NCI-H187 treated with DMSO at 0.1 percent for 48 hours (cell line): ENCODE measurements around the gene AKR1C8.
"Not testable (repeated sequence)": the region's sequence is repeated elsewhere in the genome, so short reads cannot be mapped to it uniquely, and the experiment has no call there.

Source experiments
- DNase-seq: peaks from one replicate; lab custom pipeline; 2025; lab: John Stamatoyannopoulos, UW

The AKR1C8 gene

DNA sequence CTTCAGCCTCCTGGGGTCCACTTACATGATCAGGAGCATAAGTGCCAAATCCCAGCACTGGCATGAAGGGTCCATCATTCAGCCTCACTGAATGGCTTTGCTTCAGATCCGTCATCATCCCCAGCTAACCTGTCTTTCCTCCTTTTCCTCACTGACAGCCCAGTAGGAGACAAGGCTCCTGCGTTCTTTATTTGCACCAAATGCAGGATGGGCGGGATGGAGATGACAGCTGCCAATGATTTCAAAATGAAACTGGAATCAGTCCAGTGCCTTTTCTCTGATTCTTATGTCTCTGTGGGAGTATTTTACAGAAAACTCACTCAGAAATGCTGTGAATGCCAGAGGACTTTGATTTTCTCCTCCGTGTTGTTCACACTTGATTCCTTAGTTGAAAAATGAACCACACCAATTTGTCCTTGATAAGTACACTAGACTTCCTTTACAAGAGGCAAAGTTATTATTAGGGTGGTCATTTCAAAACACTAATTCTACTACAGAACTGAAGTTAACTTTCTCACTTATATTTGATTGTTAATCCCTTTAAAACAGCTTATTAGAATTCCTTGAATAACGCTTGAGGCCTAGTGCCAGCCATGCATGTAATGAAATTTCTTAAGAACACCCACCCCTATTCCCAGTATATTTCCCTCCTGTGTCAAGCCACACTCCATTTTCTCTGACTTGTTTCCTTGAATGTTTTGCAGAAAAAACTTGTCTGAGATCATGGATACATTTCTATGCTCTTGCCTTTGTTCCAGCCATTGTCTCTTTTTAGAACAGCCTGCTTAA is at the start of gene AKR1C8:
TSS of gene AKR1C8 (minus strand) at position 164 of the 789 bp plus-strand sequence. CDS start at position 118, 46 bp downstream.
- DNase-seq: no peak

DNA sequence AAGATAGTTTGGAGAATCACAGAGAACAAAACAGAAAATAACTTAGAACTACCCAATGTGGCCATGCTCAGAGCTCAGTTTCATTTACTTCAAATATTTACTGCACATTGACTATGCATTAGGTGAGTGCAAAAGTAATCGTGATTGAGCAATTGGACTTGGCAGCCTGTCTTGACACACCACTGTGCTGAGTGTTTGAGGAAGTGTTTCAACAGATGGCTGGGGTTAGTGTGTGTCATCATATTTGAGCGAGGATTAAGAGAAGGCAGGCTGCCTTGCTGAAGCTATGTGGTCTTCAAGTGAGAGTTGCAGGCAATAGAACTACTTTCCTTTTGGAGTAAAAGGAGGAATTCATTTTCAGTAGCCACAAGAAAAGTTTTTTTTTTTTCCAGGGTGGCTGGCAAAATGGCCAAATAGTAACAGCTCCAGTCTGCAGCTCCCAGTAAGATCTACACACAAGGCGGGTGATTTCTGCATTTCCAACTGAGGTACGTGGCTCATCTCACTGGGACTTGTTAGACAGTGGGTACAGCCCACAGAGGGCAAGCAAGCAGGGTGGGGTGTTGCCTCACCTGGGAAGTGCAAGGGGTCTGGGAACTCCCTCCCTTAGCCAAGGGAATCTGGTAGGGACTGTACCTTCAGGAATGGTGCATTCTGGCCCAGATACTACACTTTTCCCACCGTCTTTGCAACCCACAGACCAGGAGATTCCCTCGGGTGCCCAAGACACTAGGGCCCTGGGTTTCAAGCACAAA is 49.3 kb upstream of the AKR1C8 start:
- no peak for DNase-seq

GRCh38 chr10:5233324-5233723 is 48.4 kb upstream of the AKR1C8 start:
- DNase-seq: no peak

GRCh38 chr10:5229019-5229418 is 44.1 kb upstream of the AKR1C8 start:
- DNase-seq: no peak

DNA sequence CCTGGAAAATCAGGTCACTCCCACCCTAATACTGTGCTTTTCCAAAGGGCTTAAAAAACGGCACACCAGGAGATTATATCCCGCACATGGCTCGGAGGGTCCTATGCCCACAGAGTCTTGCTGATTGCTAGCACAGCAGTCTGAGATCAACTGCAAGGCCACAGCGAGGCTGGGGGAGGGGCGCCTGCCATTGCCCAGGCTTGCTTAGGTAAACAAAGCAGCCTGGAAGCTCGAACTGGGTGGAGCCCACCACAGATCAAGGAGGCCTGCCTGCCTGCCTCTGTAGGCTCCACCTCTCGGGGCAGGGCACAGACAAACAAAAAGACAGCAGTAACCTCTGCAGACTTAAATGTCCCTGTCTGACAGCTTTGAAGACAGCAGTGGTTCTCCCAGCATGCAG is 38.0 kb upstream of the AKR1C8 start:
- DNase-seq: not testable (repeated sequence)

GRCh38 chr10:5219262-5219661 is 34.3 kb upstream of the AKR1C8 start:
- DNase-seq: no peak

DNA sequence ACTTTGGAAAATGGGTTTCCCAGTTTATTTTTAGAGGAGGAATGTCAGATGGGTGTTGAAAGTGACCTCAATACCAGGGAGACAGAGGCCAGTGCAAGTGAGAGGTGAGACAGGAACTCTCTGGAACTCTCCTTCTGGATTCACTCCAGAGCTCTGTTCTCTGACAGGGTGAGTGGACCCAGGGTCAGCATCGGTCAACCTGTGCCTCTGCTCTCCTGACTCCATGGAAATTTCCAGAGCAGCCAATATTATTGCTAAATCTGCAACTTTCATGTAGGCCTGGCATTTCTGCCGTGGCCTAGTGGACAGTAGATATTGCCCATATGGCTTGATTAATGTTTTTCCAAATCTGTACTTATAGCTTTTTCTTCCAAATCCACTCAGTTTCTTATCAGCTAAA is 31.9 kb upstream of the AKR1C8 start:
- no peak for DNase-seq

- DNase-seq: no peak
Observed at GRCh38 chr10:5211696-5212536, 27.0 kb upstream of the AKR1C8 start.

DNA sequence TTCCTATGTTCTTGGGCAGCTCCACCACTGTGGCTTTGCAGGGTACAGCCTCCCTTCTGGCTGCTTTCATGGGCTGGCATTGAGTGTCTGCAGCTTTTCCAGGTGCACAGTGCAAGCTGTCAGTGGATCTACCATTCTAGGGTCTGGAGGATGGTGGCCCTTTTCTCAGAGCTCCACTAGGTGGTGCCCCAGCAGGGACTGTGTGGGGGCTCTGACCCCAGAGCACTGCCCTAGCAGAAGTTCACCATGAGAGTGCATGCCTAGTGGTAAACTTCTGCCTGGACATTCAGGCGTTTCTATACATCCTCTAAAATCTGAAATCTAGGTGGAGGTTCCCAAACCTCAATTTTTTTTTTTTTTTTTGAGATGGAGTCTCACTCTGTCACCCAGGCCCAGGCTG is 25.3 kb upstream of the AKR1C8 start:
- not testable (repeated sequence) for DNase-seq

- DNase-seq: not testable (repeated sequence)
Observed at GRCh38 chr10:5209776-5210175, 24.8 kb upstream of the AKR1C8 start.

DNA sequence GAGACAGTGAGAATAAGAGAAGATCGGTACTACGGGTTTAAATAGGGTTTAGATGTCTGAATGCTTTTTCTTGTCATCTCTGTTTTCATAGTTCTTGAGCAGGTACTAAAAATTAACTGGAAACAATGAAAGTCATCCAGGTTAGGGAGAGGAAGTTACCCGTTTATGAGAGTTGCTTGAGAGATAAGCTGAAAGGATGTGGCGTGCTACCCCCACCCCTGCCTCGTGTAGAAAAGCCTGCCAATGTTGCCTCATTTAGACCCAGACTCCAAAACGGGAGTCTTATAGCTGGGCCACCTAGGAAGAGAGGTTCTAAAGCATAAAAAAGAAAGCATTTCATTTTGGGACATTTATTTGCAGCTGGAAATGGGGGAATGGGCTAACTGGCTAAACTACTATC is 21.8 kb upstream of the AKR1C8 start:
- DNase-seq: no peak

DNA sequence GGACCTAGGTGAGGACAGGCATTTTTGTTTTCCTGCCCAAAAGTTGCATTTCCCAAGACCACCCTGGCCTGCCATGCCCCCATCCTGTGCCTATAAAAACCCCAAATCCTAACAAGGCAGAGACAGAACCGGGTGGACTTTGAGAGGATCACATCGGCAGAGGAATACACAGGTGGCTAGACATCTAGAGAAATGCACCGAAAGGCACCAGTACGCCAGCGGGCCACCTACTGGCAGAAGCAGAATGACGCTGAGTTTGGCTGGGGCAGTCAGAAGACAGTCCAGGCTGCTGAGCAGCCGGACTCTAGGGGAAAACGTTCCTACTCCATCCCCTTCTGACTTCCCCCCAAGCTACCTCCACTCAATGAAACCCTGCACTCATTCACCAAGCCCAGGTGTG is 14.4 kb upstream of the AKR1C8 start:
- no peak for DNase-seq

- no peak for DNase-seq
Observed at GRCh38 chr10:5198386-5198785, 13.4 kb upstream of the AKR1C8 start.

DNA sequence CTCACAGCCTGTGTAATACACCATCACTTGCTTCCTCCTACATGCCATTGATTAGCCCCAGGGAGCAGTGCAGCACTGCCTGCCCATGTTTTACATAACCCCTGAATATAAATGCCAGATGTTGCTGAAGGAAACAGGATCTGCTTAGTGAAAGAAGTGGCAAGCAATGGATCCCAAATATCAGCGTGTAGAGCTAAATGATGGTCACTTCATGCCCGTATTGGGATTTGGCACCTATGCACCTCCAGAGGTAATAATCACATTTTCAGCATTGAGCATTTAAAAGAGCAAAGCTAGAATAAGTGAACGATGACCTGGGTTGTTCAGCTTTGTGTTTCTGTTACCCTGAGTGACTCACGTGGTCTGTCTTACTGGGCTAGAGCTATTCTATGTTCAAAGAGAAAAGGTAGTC is 11.8 kb upstream of the AKR1C8 start, which contains the start of gene AKR1C4:
TSS of gene AKR1C4 (plus strand) at position 136 of the 412 bp plus-strand sequence. CDS start at position 167, 31 bp downstream.
- no peak for DNase-seq

GRCh38 chr10:5195727-5196374 is 10.9 kb upstream of the AKR1C8 start:
- no peak for DNase-seq

DNA sequence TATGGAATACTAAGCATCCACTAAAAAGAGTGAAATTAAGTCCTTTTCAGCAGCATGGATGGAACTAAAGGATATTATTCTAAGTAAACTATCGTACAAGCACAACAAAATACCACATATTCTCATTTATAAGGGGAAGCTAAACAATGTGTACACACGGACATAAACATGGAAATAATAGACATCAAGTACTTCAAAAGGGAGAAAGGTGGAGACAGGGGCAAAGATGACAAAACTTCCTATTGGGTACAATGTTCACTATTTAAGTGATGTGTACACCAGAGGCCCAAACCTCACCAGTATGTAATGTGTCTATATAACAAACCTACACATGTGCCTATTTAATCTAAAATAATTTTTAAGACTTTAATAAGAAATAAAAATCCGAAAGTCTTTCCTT is 9.5 kb upstream of the AKR1C8 start:
- DNase-seq: no peak

DNA sequence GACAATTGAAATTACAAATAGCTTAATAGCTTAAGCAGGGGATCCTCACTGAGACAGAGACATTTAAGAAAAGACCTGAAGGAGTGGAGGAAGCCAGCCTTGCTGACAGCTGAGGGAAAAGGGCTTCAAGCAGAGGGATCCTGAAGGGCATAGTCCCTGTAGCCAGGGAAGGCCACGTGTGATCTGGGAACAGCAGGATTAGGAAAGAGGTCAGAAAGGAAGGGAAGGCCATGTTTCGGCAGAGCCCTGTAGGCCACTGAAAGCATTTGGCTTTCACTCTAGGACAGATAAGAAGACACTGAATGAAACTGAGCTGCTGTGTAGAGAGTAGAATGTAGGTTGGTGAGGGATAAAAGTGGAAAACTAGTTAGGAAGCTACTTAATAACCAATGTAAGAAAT is 3.4 kb upstream of the AKR1C8 start:
- DNase-seq: no peak

DNA sequence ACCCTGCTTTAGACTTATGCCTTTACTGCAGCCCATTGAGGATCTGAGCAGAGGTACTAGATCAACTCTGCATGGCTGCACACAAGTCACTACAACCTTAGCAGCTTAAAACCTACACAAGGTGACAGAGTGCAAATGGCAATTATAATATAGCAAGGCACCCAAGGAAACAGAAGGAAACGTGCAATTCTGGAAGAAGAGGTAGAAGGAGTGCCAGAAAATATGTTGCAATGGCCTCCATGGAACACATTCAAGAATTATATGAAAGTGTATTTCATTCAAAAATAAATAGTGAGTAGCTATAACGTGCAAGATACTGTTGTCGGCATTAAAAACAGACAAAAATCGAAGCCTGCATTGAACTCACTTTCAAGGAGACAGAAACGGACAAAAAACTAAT is 2.9 kb upstream of the AKR1C8 start:
- DNase-seq: no peak

DNA sequence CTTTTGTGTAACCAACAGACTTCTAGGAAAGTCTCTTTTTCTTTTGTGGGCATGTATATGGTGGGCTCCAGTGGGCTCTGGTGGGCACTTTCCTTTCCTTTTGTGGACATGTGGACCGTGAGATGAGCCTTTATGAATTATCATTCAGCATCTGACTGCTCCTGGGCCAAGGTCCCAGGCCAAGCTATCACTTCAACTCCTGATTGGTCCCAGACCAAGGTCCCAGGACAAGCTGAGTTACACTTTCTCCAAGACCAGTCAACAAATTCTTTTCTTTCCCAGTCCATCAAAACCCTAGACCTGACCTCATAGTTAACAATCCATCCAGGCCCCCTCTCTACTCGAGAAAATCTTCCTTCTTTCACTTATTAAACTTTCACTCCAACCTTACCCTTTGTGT is 1.0 kb downstream of the AKR1C8 start:
- no peak for DNase-seq

GRCh38 chr10:5180503-5180902 is 4.4 kb downstream of the AKR1C8 start:
- not testable (repeated sequence) for DNase-seq

DNA sequence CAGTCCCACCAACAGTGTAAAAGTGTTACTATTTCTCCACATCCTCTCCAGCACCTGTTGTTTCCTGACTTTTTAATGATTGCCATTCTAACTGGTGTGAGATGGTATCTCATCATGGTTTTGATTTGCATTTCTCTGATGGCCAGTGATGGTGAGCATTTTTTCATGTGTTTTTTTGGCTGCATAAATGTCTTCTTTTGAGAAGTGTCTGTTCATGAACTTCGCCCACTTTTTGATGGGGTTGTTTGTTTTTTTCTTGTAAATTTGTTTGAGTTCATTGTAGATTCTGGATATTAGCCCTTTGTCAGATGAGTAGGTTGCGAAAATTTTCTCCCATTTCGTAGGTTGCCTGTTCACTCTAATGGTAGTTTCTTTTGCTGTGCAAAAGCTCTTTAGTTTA is 9.4 kb downstream of the AKR1C8 start:
- not testable (repeated sequence) for DNase-seq

GRCh38 chr10:5168897-5169420 is 16.0 kb downstream of the AKR1C8 start:
- no peak for DNase-seq
